Measurements from ENCODE around the gene MKRN1. TPM values are rescaled to one million over a fixed set of nuclear protein-coding genes. Genes with fewer than 3 reads are reported as not detected.
"Not testable (repeated sequence)": the region's sequence is repeated elsewhere in the genome, so short reads cannot be mapped to it uniquely, and the experiment has no call there.

MKRN1 gene
- total RNA-seq, 2 donors from 2014 or later = 39.7 to 62.1 TPM

DNA sequence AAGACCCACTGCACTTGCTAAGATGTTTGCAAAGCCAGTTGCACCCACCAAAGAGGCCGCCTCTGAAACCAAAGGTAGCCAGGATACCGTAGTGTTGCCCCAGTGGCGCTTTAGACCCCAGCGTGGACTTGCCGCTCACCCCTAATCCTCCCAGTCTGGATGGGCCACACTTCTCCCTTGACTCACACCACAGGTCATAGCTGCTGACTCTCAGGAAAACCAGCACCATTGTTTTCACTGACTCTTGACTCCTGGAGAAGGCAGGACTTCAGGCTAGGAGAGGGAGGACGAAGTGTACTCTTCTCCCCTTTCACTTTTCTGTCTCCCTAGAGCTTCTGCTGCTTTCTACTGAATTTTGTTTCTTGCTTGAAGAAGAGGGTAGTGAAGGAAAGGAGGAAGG, 53.2 kb downstream of the MKRN1 start:
- DNase-seq (ENCODE audit: low spot score) (no peak), ATAC-seq (ENCODE audit: insufficient number of reproducible peaks, low FRiP score, low read depth) (no peak)
- H3K9me3 ChIP-seq = no peaks in the 10 kb centered on the region
- TF ChIP-seq, protein P1, sequence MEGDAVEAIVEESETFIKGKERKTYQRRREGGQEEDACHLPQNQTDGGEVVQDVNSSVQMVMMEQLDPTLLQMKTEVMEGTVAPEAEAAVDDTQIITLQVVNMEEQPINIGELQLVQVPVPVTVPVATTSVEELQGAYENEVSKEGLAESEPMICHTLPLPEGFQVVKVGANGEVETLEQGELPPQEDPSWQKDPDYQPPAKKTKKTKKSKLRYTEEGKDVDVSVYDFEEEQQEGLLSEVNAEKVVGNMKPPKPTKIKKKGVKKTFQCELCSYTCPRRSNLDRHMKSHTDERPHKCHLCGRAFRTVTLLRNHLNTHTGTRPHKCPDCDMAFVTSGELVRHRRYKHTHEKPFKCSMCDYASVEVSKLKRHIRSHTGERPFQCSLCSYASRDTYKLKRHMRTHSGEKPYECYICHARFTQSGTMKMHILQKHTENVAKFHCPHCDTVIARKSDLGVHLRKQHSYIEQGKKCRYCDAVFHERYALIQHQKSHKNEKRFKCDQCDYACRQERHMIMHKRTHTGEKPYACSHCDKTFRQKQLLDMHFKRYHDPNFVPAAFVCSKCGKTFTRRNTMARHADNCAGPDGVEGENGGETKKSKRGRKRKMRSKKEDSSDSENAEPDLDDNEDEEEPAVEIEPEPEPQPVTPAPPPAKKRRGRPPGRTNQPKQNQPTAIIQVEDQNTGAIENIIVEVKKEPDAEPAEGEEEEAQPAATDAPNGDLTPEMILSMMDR (IDR thresholded peaks at IDR 0.05) = no peak
- no peaks in the 10 kb centered on the region for H3K27me3 ChIP-seq (replicated peaks; ENCODE audit: insufficient read depth)
- H3K36me3 ChIP-seq = no peaks in the 10 kb centered on the region
- H3K4me1 ChIP-seq (ENCODE audit: control insufficient read depth in 1 of 2, low read depth in 2 of 2) = no peaks in the 10 kb centered on the region
- no peak overlapping the region for H3K27ac ChIP-seq
- no peak overlapping the region for H3K4me3 ChIP-seq

GRCh38 chr7:140425718-140426117, 53.6 kb downstream of the MKRN1 start:
- Histone ChIP-seq H3K4me3 (no peak overlapping the region), H3K27ac (no peak overlapping the region), H3K4me1 (ENCODE audit: control insufficient read depth in 1 of 2, low read depth in 2 of 2) (no peaks in the 10 kb centered on the region), H3K27me3 (replicated peaks; ENCODE audit: insufficient read depth) (no peaks in the 10 kb centered on the region), H3K36me3 (no peaks in the 10 kb centered on the region), H3K9me3 (no peaks in the 10 kb centered on the region)
- TF ChIP-seq, protein P1 (IDR thresholded peaks at IDR 0.05) = no peak
- ATAC-seq (ENCODE audit: insufficient number of reproducible peaks, low FRiP score, low read depth) = no peak
- DNase-seq (ENCODE audit: low spot score) = no peak

DNA sequence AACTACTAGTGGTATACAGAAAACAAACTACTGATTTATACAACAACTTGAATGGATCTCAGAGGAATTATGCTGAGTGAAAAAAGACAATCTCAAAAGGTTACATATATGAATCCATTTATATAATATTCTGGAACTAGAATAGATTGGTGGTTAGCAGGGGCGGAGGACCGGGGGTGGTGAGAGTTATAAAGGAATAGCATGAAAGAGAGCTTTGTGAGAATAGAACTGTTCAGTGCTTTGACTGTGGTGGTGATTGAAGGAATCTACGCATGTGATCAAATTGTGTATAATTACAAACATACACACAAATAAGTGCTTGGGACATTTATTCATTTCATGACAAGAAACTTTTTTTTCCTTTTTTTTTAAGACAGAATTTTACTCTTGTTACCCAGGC, 55.8 kb downstream of the MKRN1 start:
- Histone ChIP-seq H3K9me3 (no peaks in the 10 kb centered on the region), H3K4me1 (ENCODE audit: control insufficient read depth in 1 of 2, low read depth in 2 of 2) (no peaks in the 10 kb centered on the region), H3K27me3 (replicated peaks; ENCODE audit: insufficient read depth) (no peaks in the 10 kb centered on the region), H3K4me3 (no peak overlapping the region), H3K36me3 (no peaks in the 10 kb centered on the region), H3K27ac (no peak overlapping the region)
- TF ChIP-seq, protein P1 (IDR thresholded peaks at IDR 0.05) = no peak
- ATAC-seq (ENCODE audit: insufficient number of reproducible peaks, low FRiP score, low read depth) (no peak), DNase-seq (ENCODE audit: low spot score) (no peak)

DNA sequence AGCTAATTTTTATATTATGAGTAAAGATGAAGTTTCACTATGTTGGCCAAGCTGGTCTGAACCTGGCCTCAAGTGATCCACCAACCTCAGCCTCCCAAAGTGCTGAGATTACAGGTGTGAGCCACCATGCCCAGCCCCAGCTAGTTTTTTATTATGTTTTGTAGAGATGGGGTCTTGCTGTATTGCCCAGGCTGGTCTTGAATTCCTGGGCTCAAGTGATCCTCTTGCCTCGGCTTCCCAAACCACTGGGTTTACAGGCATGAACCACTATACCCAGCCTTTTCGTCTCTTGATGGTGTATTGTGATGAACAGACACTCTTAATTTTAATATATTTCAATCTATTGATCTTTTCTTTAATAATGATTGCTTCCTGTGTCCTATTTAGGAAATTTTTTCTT, 57.8 kb downstream of the MKRN1 start:
- ATAC-seq (ENCODE audit: insufficient number of reproducible peaks, low FRiP score, low read depth) (no peak), DNase-seq (ENCODE audit: low spot score) (no peak)
- TF ChIP-seq, protein P1 (IDR thresholded peaks at IDR 0.05) = no peak
- Histone ChIP-seq H3K4me3 (no peak overlapping the region), H3K27me3 (replicated peaks; ENCODE audit: insufficient read depth) (no peaks in the 10 kb centered on the region), H3K9me3 (no peaks in the 10 kb centered on the region), H3K4me1 (ENCODE audit: control insufficient read depth in 1 of 2, low read depth in 2 of 2) (no peaks in the 10 kb centered on the region), H3K36me3 (no peaks in the 10 kb centered on the region), H3K27ac (no peak overlapping the region)

GRCh38 chr7:140418653-140419052, 60.7 kb downstream of the MKRN1 start:
- H3K9me3 ChIP-seq = no peaks in the 10 kb centered on the region
- no peak overlapping the region for H3K27ac ChIP-seq
- TF ChIP-seq, protein P1 (IDR thresholded peaks at IDR 0.05) = no peak
- ATAC-seq (ENCODE audit: insufficient number of reproducible peaks, low FRiP score, low read depth) = no peak
- H3K27me3 ChIP-seq (replicated peaks; ENCODE audit: insufficient read depth) = no peaks in the 10 kb centered on the region
- no peaks in the 10 kb centered on the region for H3K36me3 ChIP-seq
- no peak overlapping the region for H3K4me3 ChIP-seq
- DNase-seq (ENCODE audit: low spot score) = no peak
- no peaks in the 10 kb centered on the region for H3K4me1 ChIP-seq (ENCODE audit: control insufficient read depth in 1 of 2, low read depth in 2 of 2)

DNA sequence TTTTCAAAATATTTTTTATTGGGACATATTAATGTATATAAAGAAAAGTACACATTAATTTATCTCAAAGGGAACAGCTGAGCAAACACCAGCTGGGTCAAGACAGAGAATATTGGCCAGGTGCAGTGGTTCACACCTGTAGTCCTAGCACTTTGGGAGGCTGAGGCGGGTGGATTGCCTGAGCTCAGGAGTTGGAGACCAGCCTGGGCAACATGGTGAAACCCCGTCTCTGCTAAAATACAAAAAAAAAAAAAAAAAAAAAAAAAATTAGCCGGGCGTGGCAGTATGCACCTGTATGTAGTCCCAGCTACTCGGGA, 61.2 kb downstream of the MKRN1 start:
- not testable (repeated sequence) for H3K9me3 ChIP-seq; H3K27ac ChIP-seq; H3K27me3 ChIP-seq (replicated peaks; ENCODE audit: insufficient read depth); H3K36me3 ChIP-seq; ATAC-seq (ENCODE audit: insufficient number of reproducible peaks, low FRiP score, low read depth); H3K4me3 ChIP-seq; DNase-seq (ENCODE audit: low spot score); H3K4me1 ChIP-seq (ENCODE audit: control insufficient read depth in 1 of 2, low read depth in 2 of 2)
